Activated CD8-positive, alpha-beta T cell treated with anti-CD3 and anti-CD28 coated beads for 36 hours (primary cell): ENCODE results near the gene SYNE2. TPM values are rescaled to one million over a fixed set of nuclear protein-coding genes. Genes with fewer than 3 reads are reported as not detected.

Experiments used
- ATAC-seq: fragments of 200-7000 bp; cut with Tn5 transposase; one replicate; pipeline ENCODE4 v1.10.0; 2021; ENCODE audit warnings: mild to moderate bottlenecking, moderate library complexity
- CTCF ChIA-PET: fragments of 350-600 bp; sonication (Branson Sonifier 250); formaldehyde crosslinking; loops from one replicate; lab custom pipeline; 2021; ENCODE audit warnings: antibody characterized with exemption; lab: Charles Lee
- POLR2A ChIA-PET: fragments of 350-600 bp; sonication (Branson Sonifier 250); formaldehyde crosslinking; loops from one replicate; lab custom pipeline; 2021; ENCODE audit warnings: antibody characterized with exemption; lab: Charles Lee
- DNase-seq: peaks from one replicate; pipeline ENCODE4 v3.0.0-alpha.2; 2020
- H3K27ac Mint-ChIP-seq: one replicate; pipeline ENCODE4 v1.8.0; 2021; ENCODE audit warnings: mild to moderate bottlenecking, mixed read lengths
- H3K27me3 Mint-ChIP-seq: one replicate; pipeline ENCODE4 v1.8.0; 2021; ENCODE audit warnings: mixed read lengths
- H3K36me3 Mint-ChIP-seq: one replicate; pipeline ENCODE4 v1.8.0; 2021; ENCODE audit warnings: low read depth, mixed read lengths
- H3K4me1 Mint-ChIP-seq: one replicate; pipeline ENCODE4 v1.8.0; 2021; ENCODE audit warnings: low read depth, mixed read lengths
- H3K4me3 Mint-ChIP-seq: one replicate; pipeline ENCODE4 v1.8.0; 2021; ENCODE audit warnings: mild to moderate bottlenecking, moderate library complexity, mixed read lengths
- H3K9me3 Mint-ChIP-seq: one replicate; pipeline ENCODE4 v1.8.0; 2021; ENCODE audit warnings: mixed read lengths
- CTCF ChIP-seq: fragments of 200-600 bp; IDR thresholded peaks from one replicate; pipeline ENCODE4 v1.8.0; 2022; ENCODE audit warnings: antibody characterized with exemption, mild to moderate bottlenecking
- intact Hi-C: fragments of 100-400 bp; cut with micrococcal nuclease; formaldehyde crosslinking; loops from one replicate; pipeline ENCODE4 v1.10.0; 2022
- total RNA-seq, 2 experiments: library from RNA; stranded (reverse); gene quantifications; one replicate each; pipeline ENCODE4 v1.2.3, GENCODE V29; 2021

SYNE2 gene
- total RNA-seq, 2 experiments from 2014 or later = 28.1 to 29.0 TPM

- ATAC-seq = no peak
- H3K4me1 Mint-ChIP-seq = peaks cover 2% of the 10 kb centered on the region
- H3K4me3 Mint-ChIP-seq = no peak overlapping the region
- peaks cover 22% of the 10 kb centered on the region for H3K36me3 Mint-ChIP-seq
- H3K27ac Mint-ChIP-seq = no peak overlapping the region
- no peaks in the 10 kb centered on the region for H3K9me3 Mint-ChIP-seq
- ChIA-PET POLR2A (no interaction called here), CTCF (interaction anchor here (1.0 kb wide), 1 partner anchor 184 kb away, joined by 3 read pairs; no protein-coding TSS in a partner anchor)
- no peaks in the 10 kb centered on the region for H3K27me3 Mint-ChIP-seq
- no peak for DNase-seq
- TF ChIP-seq CTCF = no peak
- intact Hi-C loops = no loop called here
Observed at GRCh38 chr14:64118892-64119291, 266.1 kb downstream of the SYNE2 start.

- TF ChIP-seq CTCF = no peak
- ATAC-seq = no peak
- Mint-ChIP-seq H3K36me3 (peaks cover 22% of the 10 kb centered on the region), H3K27ac (peak overlapping the region; percentile 63), H3K4me3 (no peak overlapping the region), H3K27me3 (no peaks in the 10 kb centered on the region), H3K9me3 (no peaks in the 10 kb centered on the region), H3K4me1 (peaks cover 2% of the 10 kb centered on the region)
- intact Hi-C loops = no loop called here
- ChIA-PET POLR2A (no interaction called here), CTCF (interaction anchor here (1.0 kb wide), 1 partner anchor 184 kb away, joined by 3 read pairs; no protein-coding TSS in a partner anchor)
- no peak for DNase-seq
Observed at GRCh38 chr14:64119500-64119899, 266.7 kb downstream of the SYNE2 start.

GRCh38 chr14:64119980-64120379 lies 267.2 kb downstream of the SYNE2 start:
- peaks cover 2% of the 10 kb centered on the region for H3K4me1 Mint-ChIP-seq
- H3K9me3 Mint-ChIP-seq = no peaks in the 10 kb centered on the region
- no peak for ATAC-seq
- no peak for TF ChIP-seq CTCF
- no peak overlapping the region for H3K4me3 Mint-ChIP-seq
- ChIA-PET CTCF (interaction anchor here (1.0 to 1.1 kb wide), 2 partner anchors 10 to 183 kb away, joined by 3 read pairs; no protein-coding TSS in a partner anchor), POLR2A (no interaction called here)
- no peak for DNase-seq
- intact Hi-C loops = no loop called here
- H3K36me3 Mint-ChIP-seq = peaks cover 21% of the 10 kb centered on the region
- H3K27ac Mint-ChIP-seq = no peak overlapping the region
- no peaks in the 10 kb centered on the region for H3K27me3 Mint-ChIP-seq

- intact Hi-C loops = no loop called here
- DNase-seq = no peak
- no peak for ATAC-seq
- H3K36me3 Mint-ChIP-seq = peaks cover 36% of the 10 kb centered on the region
- ChIA-PET CTCF (interaction anchor here (2.1 kb wide), 1 partner anchor 180 kb away, joined by 6 read pairs; no protein-coding TSS in a partner anchor), POLR2A (no interaction called here)
- no peak overlapping the region for H3K4me3 Mint-ChIP-seq
- no peaks in the 10 kb centered on the region for H3K27me3 Mint-ChIP-seq
- TF ChIP-seq CTCF = no peak
- peaks cover 2% of the 10 kb centered on the region for H3K4me1 Mint-ChIP-seq
- no peak overlapping the region for H3K27ac Mint-ChIP-seq
- no peaks in the 10 kb centered on the region for H3K9me3 Mint-ChIP-seq
Observed at GRCh38 chr14:64123241-64123822, 270.5 kb downstream of the SYNE2 start.

- no peak for TF ChIP-seq CTCF
- no peak overlapping the region for H3K27ac Mint-ChIP-seq
Observed at GRCh38 chr14:64125270-64125669, 272.5 kb downstream of the SYNE2 start.

More at GRCh38 chr14:64125270-64125669, 272.5 kb downstream of the SYNE2 start:
- intact Hi-C loops = no loop called here
- ChIA-PET CTCF (interaction anchor here (1.2 to 2.1 kb wide), 3 partner anchors 24 to 178 kb away, joined by 3 to 6 read pairs (median 6); partner anchors contain the start of gene ESR2), POLR2A (interaction anchor here (0.6 kb wide), 1 partner anchor 386 kb away, joined by 3 read pairs; no protein-coding TSS in a partner anchor)
- Mint-ChIP-seq H3K27me3 (no peaks in the 10 kb centered on the region), H3K4me1 (no peaks in the 10 kb centered on the region), H3K4me3 (no peak overlapping the region), H3K9me3 (no peaks in the 10 kb centered on the region), H3K36me3 (peaks cover 33% of the 10 kb centered on the region)
- DNase-seq = no peak
- no peak for ATAC-seq
